Subcutaneous adipose tissue (tissue), 4 donors: Measurements from ENCODE around the gene ITGBL1. TPM values are rescaled to one million over a fixed set of nuclear protein-coding genes. Genes with fewer than 3 reads are reported as not detected.

ENCODE experiments used
- total RNA-seq, 4 donors: library from RNA; depleted of rRNA; stranded (reverse); fragments of >200 nt; gene quantifications; one replicate each; pipeline ENCODE4 v1.1.0, GENCODE V29; 2016
- TF ChIP-seq, protein P1 (sequence below): fragments of 450-650 bp; IDR thresholded peaks from one replicate; pipeline ENCODE4 v1.5.1; 2016; ENCODE audit warnings: low read depth, mild to moderate bottlenecking, control low read depth, antibody characterized with exemption, moderate library complexity

Gene ITGBL1
- total RNA-seq, 4 donors from 2014 or later, result 8.3 to 34.6 (median 17.3) TPM

- TF ChIP-seq, protein P1, sequence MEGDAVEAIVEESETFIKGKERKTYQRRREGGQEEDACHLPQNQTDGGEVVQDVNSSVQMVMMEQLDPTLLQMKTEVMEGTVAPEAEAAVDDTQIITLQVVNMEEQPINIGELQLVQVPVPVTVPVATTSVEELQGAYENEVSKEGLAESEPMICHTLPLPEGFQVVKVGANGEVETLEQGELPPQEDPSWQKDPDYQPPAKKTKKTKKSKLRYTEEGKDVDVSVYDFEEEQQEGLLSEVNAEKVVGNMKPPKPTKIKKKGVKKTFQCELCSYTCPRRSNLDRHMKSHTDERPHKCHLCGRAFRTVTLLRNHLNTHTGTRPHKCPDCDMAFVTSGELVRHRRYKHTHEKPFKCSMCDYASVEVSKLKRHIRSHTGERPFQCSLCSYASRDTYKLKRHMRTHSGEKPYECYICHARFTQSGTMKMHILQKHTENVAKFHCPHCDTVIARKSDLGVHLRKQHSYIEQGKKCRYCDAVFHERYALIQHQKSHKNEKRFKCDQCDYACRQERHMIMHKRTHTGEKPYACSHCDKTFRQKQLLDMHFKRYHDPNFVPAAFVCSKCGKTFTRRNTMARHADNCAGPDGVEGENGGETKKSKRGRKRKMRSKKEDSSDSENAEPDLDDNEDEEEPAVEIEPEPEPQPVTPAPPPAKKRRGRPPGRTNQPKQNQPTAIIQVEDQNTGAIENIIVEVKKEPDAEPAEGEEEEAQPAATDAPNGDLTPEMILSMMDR, result no peak
These were observed 38.0 kb downstream of the ITGBL1 start for GRCh38 chr13:101490406-101491015.

DNA sequence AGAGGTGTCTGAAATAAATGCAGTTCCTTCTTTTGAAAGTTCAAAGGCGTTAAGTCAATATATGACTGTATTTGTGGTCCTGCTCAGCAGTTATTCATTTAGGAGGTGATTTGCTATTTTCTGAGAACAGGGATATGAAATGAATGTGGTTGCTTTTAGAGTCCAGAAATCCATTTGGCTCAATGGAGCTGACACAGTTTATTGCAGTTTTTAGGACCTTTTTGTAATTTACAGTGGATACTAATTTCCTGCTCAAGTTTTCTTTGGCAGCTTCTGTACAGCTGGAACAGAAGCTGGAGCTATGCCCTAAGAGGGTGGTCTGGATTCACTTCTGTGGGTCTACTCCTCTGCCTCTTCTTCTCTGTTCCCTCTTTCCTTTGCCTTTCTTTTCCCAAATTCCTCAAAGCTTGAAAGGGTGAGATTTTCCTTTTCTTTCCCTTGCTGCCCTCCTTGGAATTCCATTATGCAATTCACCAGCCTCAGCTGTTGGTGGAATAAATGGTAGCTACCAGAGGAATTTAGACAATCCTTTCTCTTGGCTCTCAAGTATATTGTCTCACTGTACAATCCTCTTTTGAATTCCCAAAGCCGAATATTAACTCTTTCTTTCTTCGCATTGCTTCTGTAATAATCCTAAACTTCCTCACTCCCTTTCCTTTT, 39.9 kb downstream of the ITGBL1 start:
- TF ChIP-seq, protein P1, result no peak

DNA sequence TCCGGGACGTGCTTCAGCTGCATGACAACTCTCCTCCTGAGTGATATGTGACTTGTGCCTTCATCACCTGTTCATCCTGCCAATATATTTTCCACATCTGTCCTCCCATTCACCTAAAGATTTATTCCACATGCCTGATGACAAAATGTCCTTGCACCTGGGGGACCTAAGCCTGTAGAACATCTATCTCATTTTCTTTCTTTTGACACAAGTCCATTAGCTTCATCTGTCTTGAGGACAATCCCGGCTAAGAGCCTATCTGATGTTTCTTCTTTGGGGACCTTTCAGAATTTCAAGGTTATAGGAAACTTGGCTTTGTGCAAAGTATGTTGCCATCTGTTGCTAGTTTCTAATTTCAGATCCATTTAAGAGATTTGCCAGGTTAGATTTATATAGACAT, 41.1 kb downstream of the ITGBL1 start:
- TF ChIP-seq, protein P1, result no peak

DNA sequence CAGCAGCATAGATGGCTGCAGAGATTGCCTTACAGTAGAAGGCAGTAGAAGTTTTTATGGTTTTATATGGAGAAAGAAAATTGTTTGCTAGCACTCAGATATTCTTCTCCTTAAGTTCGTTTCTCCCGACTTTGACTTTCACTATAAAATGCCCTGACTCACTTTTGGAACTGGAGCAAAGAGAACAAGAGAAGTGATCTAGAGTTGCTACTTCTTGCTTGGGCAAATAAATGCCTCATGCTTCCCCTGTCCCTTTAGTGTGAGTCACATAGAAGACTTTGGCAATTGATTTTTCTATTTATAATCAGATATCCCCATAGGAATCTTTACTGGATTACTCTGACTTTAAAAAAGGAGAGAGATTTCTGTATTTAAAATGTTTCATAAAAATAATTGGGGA, 46.9 kb downstream of the ITGBL1 start:
- TF ChIP-seq, protein P1, result no peak

GRCh38 chr13:101502618-101503017, 50.1 kb downstream of the ITGBL1 start:
- TF ChIP-seq, protein P1, result no peak

DNA sequence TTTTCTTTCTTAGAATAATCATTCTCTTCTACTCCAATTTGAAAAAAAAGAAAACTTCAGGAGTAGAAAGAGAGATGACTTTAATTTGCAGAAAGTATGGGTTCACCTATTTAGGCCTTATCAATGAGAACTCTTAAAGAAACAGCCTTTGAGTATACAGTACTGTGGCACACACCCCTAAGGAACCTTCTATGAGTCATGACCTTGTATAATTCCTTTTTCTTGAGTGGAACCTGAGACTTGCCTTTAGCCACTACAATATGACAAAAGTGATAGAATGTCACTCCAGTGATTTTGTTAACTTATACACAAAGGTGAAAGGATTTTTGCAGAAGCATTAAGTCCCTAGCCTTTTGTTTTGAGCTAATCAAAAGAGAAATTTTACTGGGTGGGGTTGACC, 58.7 kb downstream of the ITGBL1 start:
- TF ChIP-seq, protein P1, result no peak

DNA sequence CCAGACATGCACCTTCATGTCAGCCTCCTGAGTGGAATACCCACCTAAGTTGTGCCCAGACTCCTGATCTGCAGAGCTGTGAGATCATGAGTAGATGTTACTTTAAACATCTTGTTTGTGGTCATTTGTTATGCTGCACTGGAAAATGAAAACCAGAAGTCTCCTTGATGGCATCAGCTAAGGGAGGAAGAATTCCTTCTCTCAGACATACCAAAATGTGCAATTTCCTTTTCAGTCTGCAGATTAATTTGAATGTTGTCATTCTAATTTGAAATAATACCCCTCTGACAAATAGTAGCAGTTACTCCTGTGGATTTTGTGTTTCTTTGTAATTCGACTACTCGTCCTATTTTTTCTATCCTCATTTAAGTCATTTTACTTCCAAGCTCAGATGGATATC, 59.3 kb downstream of the ITGBL1 start:
- TF ChIP-seq, protein P1, result no peak
